Stimulated activated CD4-positive, alpha-beta T cell treated with anti-CD3 and anti-CD28 coated beads, Interleukin-2, amount 100 ng/mL, for 24 hours (primary cell): ENCODE measurements around the gene CLHC1.
A peak's percentile ranks its signal among the peaks of the same experiment; 100 is the strongest.

Experiments
- DNase-seq, 2 donors: peaks; one replicate each; pipeline ENCODE4 v3.0.0-alpha.2; 2020

Gene CLHC1

GRCh38 chr2:55168221-55169154, 63.6 kb downstream of the CLHC1 start:
- DNase-seq: peak in 1 of 2 donors; percentile 12

GRCh38 chr2:55165626-55166025, 66.5 kb downstream of the CLHC1 start:
- DNase-seq: no peak

GRCh38 chr2:55164534-55165480, 67.3 kb downstream of the CLHC1 start:
- DNase-seq: no peak

- DNase-seq: no peak
Measured at GRCh38 chr2:55163941-55164390, 68.1 kb downstream of the CLHC1 start.

- DNase-seq: no peak
Measured at GRCh38 chr2:55163274-55163721, 68.8 kb downstream of the CLHC1 start.

GRCh38 chr2:55162284-55163006, 69.6 kb downstream of the CLHC1 start:
- no peak for DNase-seq

GRCh38 chr2:55161295-55162210, 70.5 kb downstream of the CLHC1 start:
- DNase-seq: no peak

GRCh38 chr2:55160422-55160821, 71.7 kb downstream of the CLHC1 start:
- no peak for DNase-seq

- DNase-seq: no peak
Measured at GRCh38 chr2:55159752-55160151, 72.3 kb downstream of the CLHC1 start.

- no peak for DNase-seq
Measured at GRCh38 chr2:55159037-55159651, 72.9 kb downstream of the CLHC1 start.

GRCh38 chr2:55158111-55158814, 73.8 kb downstream of the CLHC1 start:
- DNase-seq: no peak

- no peak for DNase-seq
Measured at GRCh38 chr2:55157474-55157884, 74.6 kb downstream of the CLHC1 start.

- DNase-seq: no peak
Measured at GRCh38 chr2:55156984-55157383, 75.1 kb downstream of the CLHC1 start.

GRCh38 chr2:55156326-55156725, 75.8 kb downstream of the CLHC1 start:
- no peak for DNase-seq

GRCh38 chr2:55155764-55156281, 76.3 kb downstream of the CLHC1 start:
- DNase-seq: no peak

- no peak for DNase-seq
Measured at GRCh38 chr2:55155206-55155605, 76.9 kb downstream of the CLHC1 start.

- no peak for DNase-seq
Measured at GRCh38 chr2:55154525-55155030, 77.5 kb downstream of the CLHC1 start.

- DNase-seq: no peak
Measured at GRCh38 chr2:55153584-55154299, 78.4 kb downstream of the CLHC1 start.
